ENCODE data around the gene PLCD3. TPM values are rescaled to one million over a fixed set of nuclear protein-coding genes. Genes with fewer than 3 reads are reported as not detected.

PLCD3 gene
- total and polyA plus RNA-seq, 2 of the 8 experiments (the other 6 are each of a cell fraction or from before 2014, with no cell fraction given), result 26.5 to 48.1 TPM

DNA sequence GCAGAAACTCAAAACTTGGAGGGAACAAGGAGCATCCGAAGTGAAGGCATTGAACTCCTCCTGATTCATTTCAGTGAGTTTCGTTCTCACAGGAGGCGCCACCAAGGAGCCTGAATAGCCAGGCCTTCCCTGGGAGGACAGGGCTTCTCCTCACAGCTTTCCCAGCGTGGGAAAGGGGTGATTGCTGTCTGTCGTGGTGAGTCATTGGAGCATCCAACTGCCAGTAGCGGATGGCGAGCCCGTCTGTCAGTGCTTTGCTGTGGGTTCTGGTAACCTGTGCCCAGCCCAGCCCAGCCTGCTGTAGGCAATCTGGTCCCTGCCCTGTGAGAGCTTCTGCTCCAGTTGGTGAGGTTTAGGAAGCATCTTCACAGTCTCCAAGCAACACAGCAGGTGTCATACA lies 28.3 kb downstream of the PLCD3 start:
- no peak for FAIRE-seq
- H2BK120ac ChIP-seq (replicated peaks; ENCODE audit: low read depth, low read length), result no peak overlapping the region
- H3K23ac ChIP-seq (ENCODE audit: insufficient read length), result no peak overlapping the region
- H3K4me2 ChIP-seq (ENCODE audit: insufficient read depth in 1 of 2, low read depth in 2 of 2, low read length in 2 of 2), result no peak overlapping the region
- CTCF ChIA-PET (ENCODE audit: partially characterized antibody), result interaction anchor here (0.6 to 8.1 kb wide), 16 partner anchors 6 to 184 kb away, joined by 3 to 67 read pairs (median 4); partner anchors contain the start of gene PLCD3
- no peak overlapping the region for H4K5ac ChIP-seq (ENCODE audit: insufficient read length, low read depth, low read length)
- no peaks in the 10 kb centered on the region for H3K4me1 ChIP-seq (replicated peaks in 1 of 4; ENCODE audit: control insufficient read depth in 3 of 4, insufficient read depth in 4 of 4, low read length in 3 of 4)
- no peak overlapping the region for H2BK5ac ChIP-seq (ENCODE audit: low read depth, low read length)
- POLR2A ChIA-PET (ENCODE audit: partially characterized antibody), result interaction anchor here (1.4 to 1.7 kb wide), 4 partner anchors 20 to 247 kb away, joined by 3 to 6 read pairs (median 4); partner anchors contain the start of gene HEXIM1
- no peaks in the 10 kb centered on the region for H3K9me3 ChIP-seq (ENCODE audit: insufficient read depth in 2 of 2, low read depth in 1 of 2, low read length in 1 of 2)
- H3K4me3 ChIP-seq (ENCODE audit: extremely low read depth in 1 of 4, insufficient read depth in 2 of 4, low read depth in 3 of 4, low read length in 4 of 4), result no peak overlapping the region
- no peaks in the 10 kb centered on the region for H3K23me2 ChIP-seq (ENCODE audit: low read depth, low read length)
- no peak overlapping the region for H3K18ac ChIP-seq (ENCODE audit: extremely low read depth, low read length)
- WGBS, 2 experiments (ENCODE audit: extremely low coverage in 1 of 2, insufficient coverage in 1 of 2, insufficient read length in 1 of 2, insufficient replicate concordance in 2 of 2, low coverage in 1 of 2, low lambda C conversion rate in 2 of 2, missing lambda C conversion rate in 1 of 2), result 90% methylated on average over 6 of the region's 8 CpGs; no CpG with 5 or more reads in 1 of the 2 experiments
- H4K20me1 ChIP-seq (replicated peaks in 1 of 2; ENCODE audit: control insufficient read depth in 1 of 2, insufficient read depth in 2 of 2, low read length in 2 of 2), result peaks cover 6 to 8% of the 10 kb centered on the region in 2 experiments
- no peak overlapping the region for H3K9ac ChIP-seq (replicated peaks in 1 of 4; ENCODE audit: extremely low read depth in 1 of 4, low read depth in 3 of 4, low read length in 3 of 4)
- H3K36me3 ChIP-seq (ENCODE audit: control insufficient read depth in 2 of 4, insufficient read depth in 4 of 4, low read length in 3 of 4), result peaks cover 47 to 72% (median 66%) of the 10 kb centered on the region in 4 experiments
- no peak overlapping the region for H3K56ac ChIP-seq (replicated peaks; ENCODE audit: insufficient read length, low read depth, low read length)
- H3K79me1 ChIP-seq (ENCODE audit: low read depth, low read length), result no peaks in the 10 kb centered on the region; the same call in 1 of the 2 replicates
- H3K14ac ChIP-seq (ENCODE audit: insufficient read length), result no peak overlapping the region
- no peak overlapping the region for H2AFZ ChIP-seq (ENCODE audit: low read length)
- H4K91ac ChIP-seq (replicated peaks; ENCODE audit: insufficient read length, low read length), result no peak overlapping the region
- no peak overlapping the region for H2AK5ac ChIP-seq (ENCODE audit: low read depth, low read length)
- H3K79me2 ChIP-seq (ENCODE audit: control insufficient read depth in 1 of 2, insufficient read depth in 2 of 2, low read length in 2 of 2), result no peaks in the 10 kb centered on the region
- no peak overlapping the region for H3K27ac ChIP-seq (ENCODE audit: low read depth, low read length)
- H2BK20ac ChIP-seq (ENCODE audit: low read length), result no peak overlapping the region
- peak overlapping the region; percentile 31; the same call in 1 of the 2 replicates for H4K8ac ChIP-seq (ENCODE audit: extremely low read depth, insufficient read depth, low read length)
- no peak overlapping the region for H2BK12ac ChIP-seq (ENCODE audit: low read depth, low read length)
- no peak for DNase-seq (ENCODE audit: low read depth in 1 of 2, low spot score in 2 of 2)
- H3K27me3 ChIP-seq (replicated peaks in 1 of 4; ENCODE audit: control insufficient read depth in 3 of 4, extremely low read depth in 1 of 4, insufficient read depth in 3 of 4, low read length in 3 of 4), result no peaks in the 10 kb centered on the region
- no peak overlapping the region for H2BK15ac ChIP-seq (ENCODE audit: low read length)
- no peak overlapping the region for H3K4ac ChIP-seq (replicated peaks; ENCODE audit: insufficient read length, low read depth, low read length)
- TF ChIP-seq TAF7 (optimal IDR thresholded peaks at IDR 0.05; ENCODE audit: borderline replicate concordance, low read depth, low read length), result no peak
- TF ChIP-seq BCL11A (IDR thresholded peaks at IDR 0.05; ENCODE audit: low read depth in 2 of 2, low read length in 2 of 2), result no peak
- TF ChIP-seq, protein P1, sequence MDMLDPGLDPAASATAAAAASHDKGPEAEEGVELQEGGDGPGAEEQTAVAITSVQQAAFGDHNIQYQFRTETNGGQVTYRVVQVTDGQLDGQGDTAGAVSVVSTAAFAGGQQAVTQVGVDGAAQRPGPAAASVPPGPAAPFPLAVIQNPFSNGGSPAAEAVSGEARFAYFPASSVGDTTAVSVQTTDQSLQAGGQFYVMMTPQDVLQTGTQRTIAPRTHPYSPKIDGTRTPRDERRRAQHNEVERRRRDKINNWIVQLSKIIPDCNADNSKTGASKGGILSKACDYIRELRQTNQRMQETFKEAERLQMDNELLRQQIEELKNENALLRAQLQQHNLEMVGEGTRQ (IDR thresholded peaks at IDR 0.05; ENCODE audit: low read length), result no peak
